Kidney (tissue), 14 donors: ENCODE measurements around the gene FAM240B. TPM values are rescaled to one million over a fixed set of nuclear protein-coding genes. Genes with fewer than 3 reads are reported as not detected.

Experiments used
- DNase-seq, 5 donors: peaks; one replicate each; pipeline ENCODE4 v3.0.0-alpha.2; 2013 to 2020
- FAIRE-seq: peaks from 2 replicates; lab custom pipeline; 2012; peaks lifted over from hg19 to GRCh38; lab: Jason Lieb, UNC
- H3K27ac ChIP-seq, 2 donors: one replicate each; pipeline ENCODE4 v1.7.0; 2013; ENCODE audit warnings: low read depth in 2 of 2, low read length in 2 of 2, inconsistent platforms in 1 of 2
- H3K27me3 ChIP-seq: one replicate; pipeline ENCODE4 v1.7.1; 2013; ENCODE audit warnings: low read length, inconsistent platforms; ENCODE audit not compliant: control insufficient read depth, insufficient read depth
- H3K36me3 ChIP-seq, 3 donors: one replicate each; pipeline versions ENCODE4 v1.7.0 to v1.7.1; 2013; ENCODE audit warnings: low read length in 3 of 3, control low read depth in 1 of 3, inconsistent platforms in 1 of 3; ENCODE audit not compliant: insufficient read depth in 3 of 3, control insufficient read depth in 2 of 3
- H3K4me1 ChIP-seq, 3 donors: one replicate each; pipeline versions ENCODE4 v1.7.0 to v1.7.1; 2013; ENCODE audit warnings: low read length in 3 of 3, inconsistent platforms in 1 of 3, low read depth in 1 of 3; ENCODE audit not compliant: control insufficient read depth in 2 of 3, insufficient read depth in 2 of 3
- H3K4me3 ChIP-seq, 3 donors: one replicate each; pipeline versions ENCODE4 v1.7.0 to v1.8.1; 2013; ENCODE audit warnings: low read length in 3 of 3, control low read depth in 1 of 3, inconsistent platforms in 1 of 3
- H3K9ac ChIP-seq, 3 donors: one replicate each; pipeline versions ENCODE4 v1.7.0 to v1.7.1; 2013; ENCODE audit warnings: low read length in 3 of 3, control low read depth in 1 of 3, inconsistent platforms in 1 of 3
- H3K9me3 ChIP-seq, 3 donors: one replicate each; pipeline versions ENCODE4 v1.7.0 to v1.7.1; 2013; ENCODE audit warnings: low read length in 3 of 3, control low read depth in 1 of 3, inconsistent platforms in 1 of 3; ENCODE audit not compliant: control insufficient read depth in 2 of 3, insufficient read depth in 1 of 3
- CTCF ChIP-seq: IDR thresholded peaks from 3 replicates; pipeline ENCODE4 v1.5.1; 2012; ENCODE audit warnings: mild to moderate bottlenecking, moderate library complexity, borderline replicate concordance; ENCODE audit not compliant: insufficient read depth; ENCODE audit errors: extremely low read depth
- intact Hi-C: fragments of 100-400 bp; cut with DNase I; formaldehyde crosslinking; loops from one replicate; pipeline ENCODE4 v1.11.1; 2022
- polyA plus RNA-seq: library from polyadenylated mRNA; stranded (reverse); fragments of 350-450 nt; fragmentation: Illumina TruSeq; extraction: RNeasy Lipid Tissue Mini Kit (QIAGEN cat#74804); gene quantifications from one replicate; pipeline ENCODE4 v1.2.3, GENCODE V29; 2014; ENCODE audit warnings: low read depth, low replicate concordance; ENCODE audit not compliant: insufficient read depth
- total RNA-seq: library from RNA; stranded (reverse); fragmentation: NEBNext Ultra II Directional; extraction: Animal tissue kit (Norgen Biotek cat#: 25700); gene quantifications from one replicate; pipeline ENCODE4 v1.2.1, GENCODE V29; 2021
- donor health status: control.
- donor health status: control.
- donor health status: control.
- donor health status: control.
- donor health status: control.
- donor health status: DM: yes; HTN: yes; CAD: no.
- donor health status: Normal renal cell carcinoma (clear cell type).

FAM240B gene
- total and polyA plus RNA-seq, 2 donors from 2014 or later: not detected

GRCh38 chr9:38761999-38762398 lies 42.1 kb upstream of the FAM240B start:
- TF ChIP-seq CTCF: no peak
- Histone ChIP-seq H3K9me3 (no peaks in the 10 kb centered on the region), H3K27me3 (no peaks in the 10 kb centered on the region), H3K4me1 (no peaks in the 10 kb centered on the region), H3K27ac (no peak overlapping the region), H3K4me3 (no peak overlapping the region), H3K36me3 (no peaks in the 10 kb centered on the region), H3K9ac (no peak overlapping the region)
- DNase-seq (no peak), FAIRE-seq (no peak)
- intact Hi-C loops: no loop called here

- TF ChIP-seq CTCF: no peak
- H3K4me1 ChIP-seq: no peaks in the 10 kb centered on the region
- H3K27me3 ChIP-seq: no peaks in the 10 kb centered on the region
- DNase-seq: peak in 3 of 5 donors; percentile 12 to 58 (median 23)
- no peaks in the 10 kb centered on the region for H3K36me3 ChIP-seq
- intact Hi-C loops: no loop called here
- H3K4me3 ChIP-seq: no peak overlapping the region
- H3K9ac ChIP-seq: no peak overlapping the region
- no peak overlapping the region for H3K27ac ChIP-seq
- no peak for FAIRE-seq
- H3K9me3 ChIP-seq: no peaks in the 10 kb centered on the region
Measured at GRCh38 chr9:38761339-38761738, 41.4 kb upstream of the FAM240B start.

GRCh38 chr9:38756702-38757101 lies 36.8 kb upstream of the FAM240B start:
- no peaks in the 10 kb centered on the region for H3K9me3 ChIP-seq
- no peak overlapping the region for H3K27ac ChIP-seq
- H3K9ac ChIP-seq: no peak overlapping the region
- no peaks in the 10 kb centered on the region for H3K36me3 ChIP-seq
- H3K4me1 ChIP-seq: no peaks in the 10 kb centered on the region
- intact Hi-C loops: no loop called here
- FAIRE-seq (no peak), DNase-seq (no peak)
- no peaks in the 10 kb centered on the region for H3K27me3 ChIP-seq
- H3K4me3 ChIP-seq: no peak overlapping the region
- TF ChIP-seq CTCF: no peak

- H3K27me3 ChIP-seq: no peaks in the 10 kb centered on the region
- no peak overlapping the region for H3K4me3 ChIP-seq
- no peaks in the 10 kb centered on the region for H3K4me1 ChIP-seq
- no peak for DNase-seq
- H3K36me3 ChIP-seq: no peaks in the 10 kb centered on the region
- no peak for TF ChIP-seq CTCF
- H3K27ac ChIP-seq: no peak overlapping the region
- no peak for FAIRE-seq
- no peaks in the 10 kb centered on the region for H3K9me3 ChIP-seq
- intact Hi-C loops: no loop called here
- H3K9ac ChIP-seq: no peak overlapping the region
Measured at GRCh38 chr9:38747941-38748340, 28.0 kb upstream of the FAM240B start.
